Measurements from ENCODE around the gene PRRC1.

The PRRC1 gene

GRCh38 chr5:127587246-127587917 lies 69.9 kb downstream of the PRRC1 start:
- no peak overlapping the region for H3K4me3 Mint-ChIP-seq
- no peak for DNase-seq
- no peak for TF ChIP-seq CTCF (IDR thresholded peaks at IDR 0.05)
- H3K4me1 Mint-ChIP-seq, result peaks cover 47% of the 10 kb centered on the region
- no peak overlapping the region for H3K27ac Mint-ChIP-seq
- no peaks in the 10 kb centered on the region for H3K36me3 Mint-ChIP-seq (ENCODE audit: low read depth)
- H3K27me3 Mint-ChIP-seq (ENCODE audit: low read depth, poor library complexity), result no peaks in the 10 kb centered on the region
- peaks cover 3% of the 10 kb centered on the region for H3K9me3 Mint-ChIP-seq

GRCh38 chr5:127588368-127588767 lies 70.9 kb downstream of the PRRC1 start:
- Mint-ChIP-seq H3K27me3 (ENCODE audit: low read depth, poor library complexity) (no peaks in the 10 kb centered on the region), H3K4me3 (no peak overlapping the region), H3K4me1 (peaks cover 47% of the 10 kb centered on the region), H3K9me3 (peaks cover 2% of the 10 kb centered on the region), H3K27ac (no peak overlapping the region), H3K36me3 (ENCODE audit: low read depth) (no peaks in the 10 kb centered on the region)
- no peak for DNase-seq
- TF ChIP-seq CTCF (IDR thresholded peaks at IDR 0.05), result no peak

- Mint-ChIP-seq H3K4me3 (no peak overlapping the region), H3K4me1 (peaks cover 52% of the 10 kb centered on the region), H3K27me3 (ENCODE audit: low read depth, poor library complexity) (no peaks in the 10 kb centered on the region), H3K27ac (no peak overlapping the region), H3K9me3 (no peaks in the 10 kb centered on the region), H3K36me3 (ENCODE audit: low read depth) (no peaks in the 10 kb centered on the region)
- TF ChIP-seq CTCF (IDR thresholded peaks at IDR 0.05), result no peak
- no peak for DNase-seq
Measured at GRCh38 chr5:127589309-127590030, 72.0 kb downstream of the PRRC1 start.

GRCh38 chr5:127590156-127590722 lies 72.8 kb downstream of the PRRC1 start:
- Mint-ChIP-seq H3K27ac (no peak overlapping the region), H3K4me3 (no peak overlapping the region), H3K9me3 (no peaks in the 10 kb centered on the region), H3K27me3 (ENCODE audit: low read depth, poor library complexity) (no peaks in the 10 kb centered on the region), H3K4me1 (peaks cover 52% of the 10 kb centered on the region), H3K36me3 (ENCODE audit: low read depth) (no peaks in the 10 kb centered on the region)
- no peak for DNase-seq
- TF ChIP-seq CTCF (IDR thresholded peaks at IDR 0.05), result no peak

GRCh38 chr5:127595484-127596368 lies 78.3 kb downstream of the PRRC1 start:
- Mint-ChIP-seq H3K9me3 (no peaks in the 10 kb centered on the region), H3K27me3 (ENCODE audit: low read depth, poor library complexity) (peaks cover 5% of the 10 kb centered on the region), H3K4me3 (no peak overlapping the region)

More at GRCh38 chr5:127595484-127596368, 78.3 kb downstream of the PRRC1 start:
- DNase-seq, result no peak
- TF ChIP-seq CTCF (IDR thresholded peaks at IDR 0.05), result no peak
- Mint-ChIP-seq H3K4me1 (peaks cover 56% of the 10 kb centered on the region), H3K27ac (no peak overlapping the region), H3K36me3 (ENCODE audit: low read depth) (no peaks in the 10 kb centered on the region)

Measured in nephron progenitor cell (in vitro differentiated cells).